SW 1271 (cell line): ENCODE measurements around the gene CXCR5.

Experiments used
- DNase-seq, 2 experiments: peaks; one replicate each; lab custom pipeline; 2025; lab: John Stamatoyannopoulos, UW

CXCR5 gene

GRCh38 chr11:118898400-118899295, 15.0 kb downstream of the CXCR5 start:
- no peak for DNase-seq

- DNase-seq: no peak
Observed at GRCh38 chr11:118899296-118899688, 15.6 kb downstream of the CXCR5 start.

GRCh38 chr11:118899706-118900360, 16.1 kb downstream of the CXCR5 start:
- DNase-seq: no peak

- DNase-seq: no peak
Observed at GRCh38 chr11:118900535-118901384, 17.1 kb downstream of the CXCR5 start.

- no peak for DNase-seq
Observed at GRCh38 chr11:118901494-118902335, 18.0 kb downstream of the CXCR5 start.

GRCh38 chr11:118902336-118903203, 18.9 kb downstream of the CXCR5 start:
- DNase-seq: no peak

GRCh38 chr11:118903204-118904015, 19.7 kb downstream of the CXCR5 start:
- DNase-seq: no peak

- DNase-seq: peak in 1 of 2 experiments; percentile 72
Observed at GRCh38 chr11:118907051-118908042, 23.7 kb downstream of the CXCR5 start.

- DNase-seq: no peak
Observed at GRCh38 chr11:118908264-118908663, 24.6 kb downstream of the CXCR5 start.

- peak in 1 of 2 experiments; percentile 70 for DNase-seq
Observed at GRCh38 chr11:118908901-118909618, 25.4 kb downstream of the CXCR5 start.

GRCh38 chr11:118909619-118910308, 26.1 kb downstream of the CXCR5 start:
- no peak for DNase-seq

- peak in 1 of 2 experiments; percentile 72 for DNase-seq
Observed at GRCh38 chr11:118910309-118911112, 26.8 kb downstream of the CXCR5 start.

- DNase-seq: peak in 1 of 2 experiments; percentile 66
Observed at GRCh38 chr11:118911113-118911879, 27.6 kb downstream of the CXCR5 start.

- DNase-seq: peak; percentile 86 to 91
Observed at GRCh38 chr11:118911880-118912741, 28.4 kb downstream of the CXCR5 start.
